ENCODE results near the gene TRIM62. TPM values are rescaled to one million over a fixed set of nuclear protein-coding genes. Genes with fewer than 3 reads are reported as not detected.

Gene TRIM62
- total and polyA plus RNA-seq, 2 experiments from 2014 or later = 2.9 to 18.9 TPM

DNA sequence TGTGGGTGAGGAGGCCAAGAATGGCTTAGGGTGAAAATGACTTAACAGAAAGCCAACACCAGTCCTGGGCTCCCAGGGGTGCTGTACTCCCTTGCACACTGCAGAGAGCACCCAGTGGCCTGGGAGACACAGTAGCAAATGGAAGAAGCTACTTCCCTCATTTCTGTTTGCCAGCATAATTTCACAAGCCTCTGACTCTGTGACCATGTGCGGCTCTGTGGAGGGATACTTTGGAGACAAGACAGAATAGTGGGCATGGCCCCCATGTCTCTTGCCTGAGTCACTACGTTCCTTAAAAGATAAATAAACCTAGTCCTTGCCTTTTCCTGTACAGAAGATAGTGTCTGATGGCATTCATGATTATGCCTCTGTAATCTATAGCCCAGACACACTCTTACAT, 38.1 kb downstream of the TRIM62 start:
- Mint-ChIP-seq H3K9me3 (no peaks in the 10 kb centered on the region), H3K27ac (peak overlapping the region; percentile 10; the same call in 1 of the 2 replicates), H3K4me3 (no peak overlapping the region), H3K27me3 (ENCODE audit: insufficient read depth, low read depth, poor library complexity) (peaks cover 4% of the 10 kb centered on the region), H3K4me1 (peaks cover 38% of the 10 kb centered on the region), H3K36me3 (ENCODE audit: low read depth) (peaks cover 2% of the 10 kb centered on the region; the same call in 1 of the 3 replicates)
- DNase-seq (ENCODE audit: low spot score) (no peak), ATAC-seq (no peak)
- Histone ChIP-seq H3K27ac (ENCODE audit: low read depth) (no peak overlapping the region), H3F3A (replicated peaks; ENCODE audit: low read depth) (no peaks in the 10 kb centered on the region), H4K20me1 (replicated peaks; ENCODE audit: insufficient read depth) (no peaks in the 10 kb centered on the region), H3K4me2 (no peak overlapping the region), H3K27me3 (ENCODE audit: insufficient read depth) (no peaks in the 10 kb centered on the region), H2AFZ (no peak overlapping the region), H3K36me3 (ENCODE audit: insufficient read depth) (no peaks in the 10 kb centered on the region), H3K79me2 (replicated peaks; ENCODE audit: insufficient read depth) (no peaks in the 10 kb centered on the region), H3K9me2 (ENCODE audit: insufficient read depth) (no peaks in the 10 kb centered on the region), H3K4me3 (no peak overlapping the region), H3K4me1 (ENCODE audit: insufficient read depth) (peaks cover 38% of the 10 kb centered on the region)
- TF ChIP-seq ZNF114 (CRISPR knock-in tag; IDR thresholded peaks at IDR 0.05) = no peak
- no peak for TF ChIP-seq NANOG (IDR thresholded peaks at IDR 0.05; ENCODE audit: borderline replicate concordance)
- TF ChIP-seq, protein P1, sequence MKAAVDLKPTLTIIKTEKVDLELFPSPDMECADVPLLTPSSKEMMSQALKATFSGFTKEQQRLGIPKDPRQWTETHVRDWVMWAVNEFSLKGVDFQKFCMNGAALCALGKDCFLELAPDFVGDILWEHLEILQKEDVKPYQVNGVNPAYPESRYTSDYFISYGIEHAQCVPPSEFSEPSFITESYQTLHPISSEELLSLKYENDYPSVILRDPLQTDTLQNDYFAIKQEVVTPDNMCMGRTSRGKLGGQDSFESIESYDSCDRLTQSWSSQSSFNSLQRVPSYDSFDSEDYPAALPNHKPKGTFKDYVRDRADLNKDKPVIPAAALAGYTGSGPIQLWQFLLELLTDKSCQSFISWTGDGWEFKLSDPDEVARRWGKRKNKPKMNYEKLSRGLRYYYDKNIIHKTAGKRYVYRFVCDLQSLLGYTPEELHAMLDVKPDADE (IDR thresholded peaks at IDR 0.05) = no peak
- no peak for TF ChIP-seq EZH2 (IDR thresholded peaks at IDR 0.05; ENCODE audit: low read depth, unreplicated experiment)
- TF ChIP-seq, protein P2, sequence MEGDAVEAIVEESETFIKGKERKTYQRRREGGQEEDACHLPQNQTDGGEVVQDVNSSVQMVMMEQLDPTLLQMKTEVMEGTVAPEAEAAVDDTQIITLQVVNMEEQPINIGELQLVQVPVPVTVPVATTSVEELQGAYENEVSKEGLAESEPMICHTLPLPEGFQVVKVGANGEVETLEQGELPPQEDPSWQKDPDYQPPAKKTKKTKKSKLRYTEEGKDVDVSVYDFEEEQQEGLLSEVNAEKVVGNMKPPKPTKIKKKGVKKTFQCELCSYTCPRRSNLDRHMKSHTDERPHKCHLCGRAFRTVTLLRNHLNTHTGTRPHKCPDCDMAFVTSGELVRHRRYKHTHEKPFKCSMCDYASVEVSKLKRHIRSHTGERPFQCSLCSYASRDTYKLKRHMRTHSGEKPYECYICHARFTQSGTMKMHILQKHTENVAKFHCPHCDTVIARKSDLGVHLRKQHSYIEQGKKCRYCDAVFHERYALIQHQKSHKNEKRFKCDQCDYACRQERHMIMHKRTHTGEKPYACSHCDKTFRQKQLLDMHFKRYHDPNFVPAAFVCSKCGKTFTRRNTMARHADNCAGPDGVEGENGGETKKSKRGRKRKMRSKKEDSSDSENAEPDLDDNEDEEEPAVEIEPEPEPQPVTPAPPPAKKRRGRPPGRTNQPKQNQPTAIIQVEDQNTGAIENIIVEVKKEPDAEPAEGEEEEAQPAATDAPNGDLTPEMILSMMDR (conservative IDR thresholded peaks at IDR 0.05; ENCODE audit: low read depth in 2 of 2) = no peak
- TF ChIP-seq, protein P3, sequence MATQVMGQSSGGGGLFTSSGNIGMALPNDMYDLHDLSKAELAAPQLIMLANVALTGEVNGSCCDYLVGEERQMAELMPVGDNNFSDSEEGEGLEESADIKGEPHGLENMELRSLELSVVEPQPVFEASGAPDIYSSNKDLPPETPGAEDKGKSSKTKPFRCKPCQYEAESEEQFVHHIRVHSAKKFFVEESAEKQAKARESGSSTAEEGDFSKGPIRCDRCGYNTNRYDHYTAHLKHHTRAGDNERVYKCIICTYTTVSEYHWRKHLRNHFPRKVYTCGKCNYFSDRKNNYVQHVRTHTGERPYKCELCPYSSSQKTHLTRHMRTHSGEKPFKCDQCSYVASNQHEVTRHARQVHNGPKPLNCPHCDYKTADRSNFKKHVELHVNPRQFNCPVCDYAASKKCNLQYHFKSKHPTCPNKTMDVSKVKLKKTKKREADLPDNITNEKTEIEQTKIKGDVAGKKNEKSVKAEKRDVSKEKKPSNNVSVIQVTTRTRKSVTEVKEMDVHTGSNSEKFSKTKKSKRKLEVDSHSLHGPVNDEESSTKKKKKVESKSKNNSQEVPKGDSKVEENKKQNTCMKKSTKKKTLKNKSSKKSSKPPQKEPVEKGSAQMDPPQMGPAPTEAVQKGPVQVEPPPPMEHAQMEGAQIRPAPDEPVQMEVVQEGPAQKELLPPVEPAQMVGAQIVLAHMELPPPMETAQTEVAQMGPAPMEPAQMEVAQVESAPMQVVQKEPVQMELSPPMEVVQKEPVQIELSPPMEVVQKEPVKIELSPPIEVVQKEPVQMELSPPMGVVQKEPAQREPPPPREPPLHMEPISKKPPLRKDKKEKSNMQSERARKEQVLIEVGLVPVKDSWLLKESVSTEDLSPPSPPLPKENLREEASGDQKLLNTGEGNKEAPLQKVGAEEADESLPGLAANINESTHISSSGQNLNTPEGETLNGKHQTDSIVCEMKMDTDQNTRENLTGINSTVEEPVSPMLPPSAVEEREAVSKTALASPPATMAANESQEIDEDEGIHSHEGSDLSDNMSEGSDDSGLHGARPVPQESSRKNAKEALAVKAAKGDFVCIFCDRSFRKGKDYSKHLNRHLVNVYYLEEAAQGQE (IDR thresholded peaks at IDR 0.05; ENCODE audit: unreplicated experiment) = no peak
- TF ChIP-seq CREB1 (CRISPR knock-in tag; IDR thresholded peaks at IDR 0.05; ENCODE audit: low read depth) = no peak
- TF ChIP-seq, protein P4, sequence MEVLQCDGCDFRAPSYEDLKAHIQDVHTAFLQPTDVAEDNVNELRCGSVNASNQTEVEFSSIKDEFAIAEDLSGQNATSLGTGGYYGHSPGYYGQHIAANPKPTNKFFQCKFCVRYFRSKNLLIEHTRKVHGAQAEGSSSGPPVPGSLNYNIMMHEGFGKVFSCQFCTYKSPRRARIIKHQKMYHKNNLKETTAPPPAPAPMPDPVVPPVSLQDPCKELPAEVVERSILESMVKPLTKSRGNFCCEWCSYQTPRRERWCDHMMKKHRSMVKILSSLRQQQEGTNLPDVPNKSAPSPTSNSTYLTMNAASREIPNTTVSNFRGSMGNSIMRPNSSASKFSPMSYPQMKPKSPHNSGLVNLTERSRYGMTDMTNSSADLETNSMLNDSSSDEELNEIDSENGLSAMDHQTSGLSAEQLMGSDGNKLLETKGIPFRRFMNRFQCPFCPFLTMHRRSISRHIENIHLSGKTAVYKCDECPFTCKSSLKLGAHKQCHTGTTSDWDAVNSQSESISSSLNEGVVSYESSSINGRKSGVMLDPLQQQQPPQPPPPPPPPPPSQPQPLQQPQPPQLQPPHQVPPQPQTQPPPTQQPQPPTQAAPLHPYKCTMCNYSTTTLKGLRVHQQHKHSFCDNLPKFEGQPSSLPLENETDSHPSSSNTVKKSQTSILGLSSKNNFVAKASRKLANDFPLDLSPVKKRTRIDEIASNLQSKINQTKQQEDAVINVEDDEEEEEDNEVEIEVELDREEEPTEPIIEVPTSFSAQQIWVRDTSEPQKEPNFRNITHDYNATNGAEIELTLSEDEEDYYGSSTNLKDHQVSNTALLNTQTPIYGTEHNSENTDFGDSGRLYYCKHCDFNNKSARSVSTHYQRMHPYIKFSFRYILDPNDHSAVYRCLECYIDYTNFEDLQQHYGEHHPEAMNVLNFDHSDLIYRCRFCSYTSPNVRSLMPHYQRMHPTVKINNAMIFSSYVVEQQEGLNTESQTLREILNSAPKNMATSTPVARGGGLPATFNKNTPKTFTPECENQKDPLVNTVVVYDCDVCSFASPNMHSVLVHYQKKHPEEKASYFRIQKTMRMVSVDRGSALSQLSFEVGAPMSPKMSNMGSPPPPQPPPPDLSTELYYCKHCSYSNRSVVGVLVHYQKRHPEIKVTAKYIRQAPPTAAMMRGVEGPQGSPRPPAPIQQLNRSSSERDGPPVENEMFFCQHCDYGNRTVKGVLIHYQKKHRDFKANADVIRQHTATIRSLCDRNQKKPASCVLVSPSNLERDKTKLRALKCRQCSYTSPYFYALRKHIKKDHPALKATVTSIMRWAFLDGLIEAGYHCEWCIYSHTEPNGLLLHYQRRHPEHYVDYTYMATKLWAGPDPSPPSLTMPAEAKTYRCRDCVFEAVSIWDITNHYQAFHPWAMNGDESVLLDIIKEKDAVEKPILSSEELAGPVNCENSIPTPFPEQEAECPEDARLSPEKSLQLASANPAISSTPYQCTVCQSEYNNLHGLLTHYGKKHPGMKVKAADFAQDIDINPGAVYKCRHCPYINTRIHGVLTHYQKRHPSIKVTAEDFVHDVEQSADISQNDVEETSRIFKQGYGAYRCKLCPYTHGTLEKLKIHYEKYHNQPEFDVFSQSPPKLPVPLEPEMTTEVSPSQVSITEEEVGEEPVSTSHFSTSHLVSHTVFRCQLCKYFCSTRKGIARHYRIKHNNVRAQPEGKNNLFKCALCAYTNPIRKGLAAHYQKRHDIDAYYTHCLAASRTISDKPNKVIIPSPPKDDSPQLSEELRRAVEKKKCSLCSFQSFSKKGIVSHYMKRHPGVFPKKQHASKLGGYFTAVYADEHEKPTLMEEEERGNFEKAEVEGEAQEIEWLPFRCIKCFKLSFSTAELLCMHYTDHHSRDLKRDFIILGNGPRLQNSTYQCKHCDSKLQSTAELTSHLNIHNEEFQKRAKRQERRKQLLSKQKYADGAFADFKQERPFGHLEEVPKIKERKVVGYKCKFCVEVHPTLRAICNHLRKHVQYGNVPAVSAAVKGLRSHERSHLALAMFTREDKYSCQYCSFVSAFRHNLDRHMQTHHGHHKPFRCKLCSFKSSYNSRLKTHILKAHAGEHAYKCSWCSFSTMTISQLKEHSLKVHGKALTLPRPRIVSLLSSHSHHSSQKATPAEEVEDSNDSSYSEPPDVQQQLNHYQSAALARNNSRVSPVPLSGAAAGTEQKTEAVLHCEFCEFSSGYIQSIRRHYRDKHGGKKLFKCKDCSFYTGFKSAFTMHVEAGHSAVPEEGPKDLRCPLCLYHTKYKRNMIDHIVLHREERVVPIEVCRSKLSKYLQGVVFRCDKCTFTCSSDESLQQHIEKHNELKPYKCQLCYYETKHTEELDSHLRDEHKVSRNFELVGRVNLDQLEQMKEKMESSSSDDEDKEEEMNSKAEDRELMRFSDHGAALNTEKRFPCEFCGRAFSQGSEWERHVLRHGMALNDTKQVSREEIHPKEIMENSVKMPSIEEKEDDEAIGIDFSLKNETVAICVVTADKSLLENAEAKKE (CRISPR knock-in tag; IDR thresholded peaks at IDR 0.05) = no peak
- TF ChIP-seq EZH2phosphoT487 (IDR thresholded peaks at IDR 0.05; ENCODE audit: unreplicated experiment) = no peak
- no peak for TF ChIP-seq STAT1 (IDR thresholded peaks at IDR 0.05; ENCODE audit: unreplicated experiment)
- TF ChIP-seq ZNF331 (CRISPR knock-in tag; IDR thresholded peaks at IDR 0.05; ENCODE audit: low read depth) = no peak
- no peak for TF ChIP-seq POLR2AphosphoS5 (IDR thresholded peaks at IDR 0.05; ENCODE audit: low read depth)
- no peak for TF ChIP-seq JUNB (IDR thresholded peaks at IDR 0.05; ENCODE audit: unreplicated experiment)

Measured in GM23338 (cell line).